PC-3 (cell line): ENCODE data around the gene RAB3C. TPM values are rescaled to one million over a fixed set of nuclear protein-coding genes. Genes with fewer than 3 reads are reported as not detected.

Source experiments
- ATAC-seq: fragments of 200-7000 bp; cut with Tn5 transposase; 2 replicates; pipeline ENCODE4 v1.9.1; 2020; ENCODE audit warnings: mild to moderate bottlenecking, moderate library complexity
- BruUV-seq: library from RNA; stranded (reverse); fragments of 400-500 nt; replicated peaks from 2 replicates; lab custom pipeline; 2021; lab: Mats Ljungman, UMichigan
- CTCF ChIA-PET: fragments of 300-600 bp; sonication (Branson Sonifier 250); formaldehyde crosslinking; loops from one replicate; lab custom pipeline; 2022; ENCODE audit warnings: antibody characterized with exemption; lab: Charles Lee
- POLR2A ChIA-PET: fragments of 300-600 bp; sonication (Branson Sonifier 250); formaldehyde crosslinking; loops from one replicate; lab custom pipeline; 2022; ENCODE audit warnings: antibody characterized with exemption; ENCODE audit not compliant: unreplicated experiment; lab: Charles Lee
- DNase-seq: peaks from one replicate; pipeline ENCODE4 v3.0.0-alpha.2; 2015
- H2AFZ ChIP-seq: fragments of 300-600 bp; sonication (generic); 2 replicates; pipeline ENCODE4 v1.6.0; 2016; ENCODE audit warnings: antibody characterized with exemption, low read length
- H3F3A ChIP-seq: fragments of 300-600 bp; sonication (generic); one replicate; pipeline ENCODE4 v1.6.0; 2017; ENCODE audit warnings: antibody characterized with exemption, low read length, control low read depth, mild to moderate bottlenecking; ENCODE audit not compliant: unreplicated experiment
- H3K27ac ChIP-seq: fragments of 300-600 bp; sonication (generic); 2 replicates; pipeline ENCODE4 v1.5.1; 2016; ENCODE audit warnings: mild to moderate bottlenecking, low read length
- H3K27me3 ChIP-seq: fragments of 300-600 bp; sonication (generic); 2 replicates; pipeline ENCODE4 v1.6.1; 2016; ENCODE audit warnings: low read length, mixed read lengths
- H3K36me3 ChIP-seq: fragments of 300-600 bp; sonication (generic); 2 replicates; pipeline ENCODE4 v1.6.1; 2016; ENCODE audit warnings: low read depth, mixed run types, low read length, mixed read lengths
- H3K4me1 ChIP-seq: fragments of 300-600 bp; sonication (generic); 2 replicates; pipeline ENCODE4 v1.5.1; 2016; ENCODE audit warnings: low read length; ENCODE audit not compliant: insufficient read depth
- H3K4me2 ChIP-seq: fragments of 300-600 bp; sonication (generic); 2 replicates; pipeline ENCODE4 v1.6.0; 2016; ENCODE audit warnings: low read length
- H3K4me3 ChIP-seq: fragments of 300-600 bp; sonication (generic); 2 replicates; pipeline ENCODE4 v1.5.1; 2016; ENCODE audit warnings: mild to moderate bottlenecking, low read length, mixed read lengths
- H3K79me2 ChIP-seq: fragments of 300-600 bp; sonication (generic); 2 replicates; pipeline ENCODE4 v1.6.1; 2017; ENCODE audit warnings: low read length, mixed read lengths
- H3K9ac ChIP-seq: fragments of 300-600 bp; sonication (generic); 2 replicates; pipeline ENCODE4 v1.6.0; 2016; ENCODE audit warnings: mild to moderate bottlenecking, low read length
- H3K9me2 ChIP-seq: fragments of 300-600 bp; sonication (generic); replicated peaks from 2 replicates; pipeline ENCODE4 v1.6.1; 2016; ENCODE audit warnings: mixed run types, low read length, mixed read lengths
- H3K9me3 ChIP-seq: fragments of 300-600 bp; sonication (generic); 2 replicates; pipeline ENCODE4 v1.6.1; 2016; ENCODE audit warnings: low read length, mixed read lengths
- H4K20me1 ChIP-seq: fragments of 300-600 bp; sonication (generic); 2 replicates; pipeline ENCODE4 v1.6.1; 2016; ENCODE audit warnings: low read length, mixed read lengths
- CTCF ChIP-seq: fragments of 300-600 bp; sonication (generic); conservative IDR thresholded peaks from 2 replicates; pipeline ENCODE4 v1.5.1; 2017; ENCODE audit warnings: antibody characterized with exemption, low read depth, mild to moderate bottlenecking, low read length
- EZH2 ChIP-seq: fragments of 300-600 bp; sonication (generic); IDR thresholded peaks from one replicate; pipeline ENCODE4 v1.6.1; 2017; ENCODE audit warnings: antibody characterized with exemption, mild to moderate bottlenecking, low read length; ENCODE audit not compliant: unreplicated experiment
- EZH2phosphoT487 ChIP-seq: fragments of 300-600 bp; sonication (generic); IDR thresholded peaks from 2 replicates; pipeline ENCODE4 v1.6.1; 2018; ENCODE audit warnings: mild to moderate bottlenecking, antibody characterized with exemption, low read length, borderline replicate concordance
- intact Hi-C: fragments of 100-400 bp; cut with micrococcal nuclease; formaldehyde crosslinking; loops from 2 replicates; pipeline ENCODE4 v1.9.0; 2023
- total RNA-seq: library from RNA; depleted of rRNA; stranded (reverse); fragments of >200 nt; gene quantifications from 2 replicates; pipeline ENCODE4 v1.2.3, GENCODE V29; 2014

RAB3C gene
- total RNA-seq, 1 experiment from 2014 or later: not detected

GRCh38 chr5:58872670-58873273 lies 289.9 kb downstream of the RAB3C start:
- Histone ChIP-seq H3K9me2 (no peaks in the 10 kb centered on the region), H3K4me1 (no peaks in the 10 kb centered on the region), H3F3A (no peaks in the 10 kb centered on the region), H3K9me3 (no peaks in the 10 kb centered on the region), H3K27ac (no peak overlapping the region), H3K36me3 (no peaks in the 10 kb centered on the region), H3K4me2 (no peak overlapping the region), H3K4me3 (no peak overlapping the region), H3K9ac (no peak overlapping the region), H4K20me1 (no peaks in the 10 kb centered on the region), H3K27me3 (no peaks in the 10 kb centered on the region), H2AFZ (no peak overlapping the region), H3K79me2 (no peaks in the 10 kb centered on the region)
- intact Hi-C loops: loop anchor here (5.0 kb wide), 1 partner anchor 135 kb away; no protein-coding TSS in a partner anchor
- CTCF ChIA-PET: no interaction called here
- DNase-seq: no peak
- POLR2A ChIA-PET: no interaction called here
- ATAC-seq: no peak
- BruUV-seq: no TSS peak
- no peak for TF ChIP-seq CTCF
- no peak for TF ChIP-seq EZH2
- TF ChIP-seq EZH2phosphoT487: no peak

- POLR2A ChIA-PET: no interaction called here
- no peak for ATAC-seq
These were observed 292.7 kb downstream of the RAB3C start for GRCh38 chr5:58875599-58875998.

More at GRCh38 chr5:58875599-58875998, 292.7 kb downstream of the RAB3C start:
- no peak overlapping the region for H3K4me2 ChIP-seq
- H3K4me1 ChIP-seq: no peaks in the 10 kb centered on the region
- H3K4me3 ChIP-seq: no peak overlapping the region
- CTCF ChIA-PET: no interaction called here
- no peaks in the 10 kb centered on the region for H3K9me2 ChIP-seq
- TF ChIP-seq CTCF (no peak), EZH2phosphoT487 (no peak)
- BruUV-seq: no TSS peak
- intact Hi-C loops: no loop called here
- no peaks in the 10 kb centered on the region for H3K36me3 ChIP-seq
- peak; percentile 3 for DNase-seq
- no peaks in the 10 kb centered on the region for H3K79me2 ChIP-seq
- H3K27ac ChIP-seq: no peak overlapping the region
- no peaks in the 10 kb centered on the region for H4K20me1 ChIP-seq
- H3F3A ChIP-seq: no peaks in the 10 kb centered on the region
- H3K9me3 ChIP-seq: no peaks in the 10 kb centered on the region
- H2AFZ ChIP-seq: no peak overlapping the region
- no peaks in the 10 kb centered on the region for H3K27me3 ChIP-seq
- no peak overlapping the region for H3K9ac ChIP-seq
